GM18870 (cell line): Measurements from ENCODE around the gene FILIP1.

Experiments used
- ATAC-seq: cut with Tn5 transposase; IDR thresholded peaks from one replicate; pipeline ENCODE4 v1.9.1; 2021; ENCODE audit warnings: moderate library complexity; ENCODE audit not compliant: unreplicated experiment

Gene FILIP1

GRCh38 chr6:75493400-75494064 is at the start of gene FILIP1:
TSS of gene FILIP1 (minus strand) at chr6:75493800. CDS start at chr6:75414972, 78,828 bp downstream.
- no peak for ATAC-seq

GRCh38 chr6:75543311-75543710 is 49.7 kb upstream of the FILIP1 start:
- ATAC-seq, result no peak

- no peak for ATAC-seq
Observed at GRCh38 chr6:75539136-75539535, 45.5 kb upstream of the FILIP1 start.

GRCh38 chr6:75532521-75532920 is 38.9 kb upstream of the FILIP1 start:
- no peak for ATAC-seq

GRCh38 chr6:75531174-75531573 is 37.6 kb upstream of the FILIP1 start:
- no peak for ATAC-seq

GRCh38 chr6:75530696-75531095 is 37.1 kb upstream of the FILIP1 start:
- no peak for ATAC-seq

- ATAC-seq, result no peak
Observed at GRCh38 chr6:75528423-75528822, 34.8 kb upstream of the FILIP1 start.

GRCh38 chr6:75526502-75527127 is 33.0 kb upstream of the FILIP1 start:
- peak; percentile 89 for ATAC-seq

- ATAC-seq, result no peak
Observed at GRCh38 chr6:75525682-75526081, 32.1 kb upstream of the FILIP1 start.

- ATAC-seq, result no peak
Observed at GRCh38 chr6:75524322-75524972, 30.8 kb upstream of the FILIP1 start.

GRCh38 chr6:75516757-75517156 is 23.2 kb upstream of the FILIP1 start:
- no peak for ATAC-seq

- no peak for ATAC-seq
Observed at GRCh38 chr6:75512591-75512990, 19.0 kb upstream of the FILIP1 start.

- no peak for ATAC-seq
Observed at GRCh38 chr6:75505424-75505823, 11.8 kb upstream of the FILIP1 start.

GRCh38 chr6:75504465-75505222 is 11.0 kb upstream of the FILIP1 start:
- no peak for ATAC-seq

- no peak for ATAC-seq
Observed at GRCh38 chr6:75503291-75503690, 9.7 kb upstream of the FILIP1 start.

GRCh38 chr6:75502884-75503283 is 9.3 kb upstream of the FILIP1 start:
- no peak for ATAC-seq

- no peak for ATAC-seq
Observed at GRCh38 chr6:75501756-75502155, 8.2 kb upstream of the FILIP1 start.

- no peak for ATAC-seq
Observed at GRCh38 chr6:75499640-75500039, 6.0 kb upstream of the FILIP1 start.

GRCh38 chr6:75498862-75499261 is 5.3 kb upstream of the FILIP1 start:
- ATAC-seq, result no peak

- ATAC-seq, result no peak
Observed at GRCh38 chr6:75497994-75498393, 4.4 kb upstream of the FILIP1 start.

GRCh38 chr6:75495011-75495410 is 1.4 kb upstream of the FILIP1 start:
- ATAC-seq, result no peak

GRCh38 chr6:75494290-75494689 is 690 bp upstream of the FILIP1 start:
- no peak for ATAC-seq
